Measurements from ENCODE around the gene NR6A1.

NR6A1 gene

GRCh38 chr9:124606027-124606426 is 165.1 kb downstream of the NR6A1 start:
- no peak for DNase-seq

- DNase-seq: no peak
These were observed 165.9 kb downstream of the NR6A1 start for GRCh38 chr9:124605258-124605657.

- no peak for DNase-seq
These were observed 168.5 kb downstream of the NR6A1 start for GRCh38 chr9:124602632-124603031.

- DNase-seq: no peak
These were observed 168.9 kb downstream of the NR6A1 start for GRCh38 chr9:124602204-124602603.

- no peak for DNase-seq
These were observed 170.7 kb downstream of the NR6A1 start for GRCh38 chr9:124600407-124600806.

GRCh38 chr9:124599121-124599795 is 171.9 kb downstream of the NR6A1 start:
- no peak for DNase-seq

- no peak for DNase-seq
These were observed 173.1 kb downstream of the NR6A1 start for GRCh38 chr9:124598048-124598447.

GRCh38 chr9:124596172-124596839 is 174.8 kb downstream of the NR6A1 start:
- DNase-seq: no peak

GRCh38 chr9:124595743-124596142 is 175.4 kb downstream of the NR6A1 start:
- DNase-seq: no peak

GRCh38 chr9:124594673-124595072 is 176.4 kb downstream of the NR6A1 start:
- no peak for DNase-seq

GRCh38 chr9:124594225-124594624 is 176.9 kb downstream of the NR6A1 start:
- no peak for DNase-seq

GRCh38 chr9:124593651-124594058 is 177.5 kb downstream of the NR6A1 start:
- DNase-seq: no peak

- no peak for DNase-seq
These were observed 177.9 kb downstream of the NR6A1 start for GRCh38 chr9:124593200-124593599.

GRCh38 chr9:124590889-124591641 is 180.0 kb downstream of the NR6A1 start:
- DNase-seq: no peak

- no peak for DNase-seq
These were observed 186.5 kb downstream of the NR6A1 start for GRCh38 chr9:124584631-124585030.

GRCh38 chr9:124583134-124583533 is 188.0 kb downstream of the NR6A1 start:
- no peak for DNase-seq

- DNase-seq: no peak
These were observed 190.9 kb downstream of the NR6A1 start for GRCh38 chr9:124580186-124580585.

- no peak for DNase-seq
These were observed 194.4 kb downstream of the NR6A1 start for GRCh38 chr9:124576751-124577150.

GRCh38 chr9:124574534-124575375 is 196.4 kb downstream of the NR6A1 start:
- DNase-seq: no peak

GRCh38 chr9:124570942-124571666 is 200.0 kb downstream of the NR6A1 start:
- no peak for DNase-seq

GRCh38 chr9:124569942-124570341 is 201.2 kb downstream of the NR6A1 start:
- no peak for DNase-seq

GRCh38 chr9:124567362-124567761 is 203.7 kb downstream of the NR6A1 start:
- DNase-seq: no peak

All from effector CD4-positive, alpha-beta T cell (primary cell).